ENCODE data around the gene RASD2.

- TF ChIP-seq, protein P1, sequence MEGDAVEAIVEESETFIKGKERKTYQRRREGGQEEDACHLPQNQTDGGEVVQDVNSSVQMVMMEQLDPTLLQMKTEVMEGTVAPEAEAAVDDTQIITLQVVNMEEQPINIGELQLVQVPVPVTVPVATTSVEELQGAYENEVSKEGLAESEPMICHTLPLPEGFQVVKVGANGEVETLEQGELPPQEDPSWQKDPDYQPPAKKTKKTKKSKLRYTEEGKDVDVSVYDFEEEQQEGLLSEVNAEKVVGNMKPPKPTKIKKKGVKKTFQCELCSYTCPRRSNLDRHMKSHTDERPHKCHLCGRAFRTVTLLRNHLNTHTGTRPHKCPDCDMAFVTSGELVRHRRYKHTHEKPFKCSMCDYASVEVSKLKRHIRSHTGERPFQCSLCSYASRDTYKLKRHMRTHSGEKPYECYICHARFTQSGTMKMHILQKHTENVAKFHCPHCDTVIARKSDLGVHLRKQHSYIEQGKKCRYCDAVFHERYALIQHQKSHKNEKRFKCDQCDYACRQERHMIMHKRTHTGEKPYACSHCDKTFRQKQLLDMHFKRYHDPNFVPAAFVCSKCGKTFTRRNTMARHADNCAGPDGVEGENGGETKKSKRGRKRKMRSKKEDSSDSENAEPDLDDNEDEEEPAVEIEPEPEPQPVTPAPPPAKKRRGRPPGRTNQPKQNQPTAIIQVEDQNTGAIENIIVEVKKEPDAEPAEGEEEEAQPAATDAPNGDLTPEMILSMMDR (IDR thresholded peaks at IDR 0.05; ENCODE audit: insufficient read depth, low read depth, low read length) = no peak
- TF ChIP-seq EZH2 (IDR thresholded peaks at IDR 0.05; ENCODE audit: insufficient read depth, low read length) = no peak
These were observed 48.6 kb downstream of the RASD2 start for GRCh38 chr22:35589071-35589755.

All from astrocyte (in vitro differentiated cells and primary cell).